ENCODE results near the gene CHD1. TPM values are rescaled to one million over a fixed set of nuclear protein-coding genes. Genes with fewer than 3 reads are reported as not detected.

The CHD1 gene
- polyA plus RNA-seq, 1 experiment: 26.4 TPM

GRCh38 chr5:98936948-98937715, 8.3 kb upstream of the CHD1 start:
- POLR2A ChIA-PET: no interaction called here
- Histone ChIP-seq H3K27ac (ENCODE audit: low read depth, low read length) (no peak overlapping the region), H3K9me3 (ENCODE audit: control insufficient read depth, insufficient read depth, low read length) (no peaks in the 10 kb centered on the region), H3K27me3 (ENCODE audit: control insufficient read depth, insufficient read depth, low read length) (no peaks in the 10 kb centered on the region), H3K4me3 (ENCODE audit: low read depth, low read length) (no peak overlapping the region)
- no peak for TF ChIP-seq CTCF (IDR thresholded peaks at IDR 0.05; ENCODE audit: low read depth, low read length)
- no peak for DNase-seq (ENCODE audit: low read depth, low spot score)
- CTCF ChIA-PET: interaction anchor here (0.7 kb wide), 1 partner anchor 123 kb away, joined by 3 read pairs; no protein-coding TSS in a partner anchor

- ChIA-PET POLR2A (no interaction called here), CTCF (no interaction called here)
- H3K9me3 ChIP-seq (ENCODE audit: control insufficient read depth, insufficient read depth, low read length): no peaks in the 10 kb centered on the region
- DNase-seq (ENCODE audit: low read depth, low spot score): no peak
- no peak overlapping the region for H3K4me3 ChIP-seq (ENCODE audit: low read depth, low read length)
- TF ChIP-seq CTCF (IDR thresholded peaks at IDR 0.05; ENCODE audit: low read depth, low read length): no peak
- no peaks in the 10 kb centered on the region for H3K27me3 ChIP-seq (ENCODE audit: control insufficient read depth, insufficient read depth, low read length)
- no peak overlapping the region for H3K27ac ChIP-seq (ENCODE audit: low read depth, low read length)
Observed at GRCh38 chr5:98935206-98935605, 6.4 kb upstream of the CHD1 start.

GRCh38 chr5:98934546-98934945, 5.7 kb upstream of the CHD1 start:
- ChIA-PET CTCF (no interaction called here), POLR2A (no interaction called here)
- DNase-seq (ENCODE audit: low read depth, low spot score): no peak
- H3K9me3 ChIP-seq (ENCODE audit: control insufficient read depth, insufficient read depth, low read length): no peaks in the 10 kb centered on the region
- H3K27ac ChIP-seq (ENCODE audit: low read depth, low read length): no peak overlapping the region
- H3K4me3 ChIP-seq (ENCODE audit: low read depth, low read length): no peak overlapping the region
- no peaks in the 10 kb centered on the region for H3K27me3 ChIP-seq (ENCODE audit: control insufficient read depth, insufficient read depth, low read length)
- no peak for TF ChIP-seq CTCF (IDR thresholded peaks at IDR 0.05; ENCODE audit: low read depth, low read length)

- no peak overlapping the region for H3K27ac ChIP-seq (ENCODE audit: low read depth, low read length)
- ChIA-PET POLR2A (no interaction called here), CTCF (no interaction called here)
- no peaks in the 10 kb centered on the region; the same call in 1 of the 2 replicates for H3K9me3 ChIP-seq (ENCODE audit: control insufficient read depth, insufficient read depth, low read length)
- no peaks in the 10 kb centered on the region for H3K27me3 ChIP-seq (ENCODE audit: control insufficient read depth, insufficient read depth, low read length)
- DNase-seq (ENCODE audit: low read depth, low spot score): no peak
- H3K4me3 ChIP-seq (ENCODE audit: low read depth, low read length): no peak overlapping the region
- TF ChIP-seq CTCF (IDR thresholded peaks at IDR 0.05; ENCODE audit: low read depth, low read length): no peak
Observed at GRCh38 chr5:98933445-98934072, 4.8 kb upstream of the CHD1 start.
